Measurements from ENCODE around the gene GH1. TPM values are rescaled to one million over a fixed set of nuclear protein-coding genes. Genes with fewer than 3 reads are reported as not detected.
"Not testable (repeated sequence)": the region's sequence is repeated elsewhere in the genome, so short reads cannot be mapped to it uniquely, and the experiment has no call there.

The GH1 gene
- total and polyA plus RNA-seq, 3 experiments from 2014 or later: not detected

- H3K27ac Mint-ChIP-seq: peak overlapping the region in 1 of 8 donors; percentile 4
- H3K36me3 ChIP-seq (ENCODE audit: insufficient read depth, low read length); H3K4me1 ChIP-seq (ENCODE audit: insufficient read depth, low read length); POLR2A ChIA-PET; H3K27me3 ChIP-seq (ENCODE audit: insufficient read depth, low read length, poor library complexity, severe bottlenecking); H3K4me3 ChIP-seq (ENCODE audit: low read length); H3K36me3 Mint-ChIP-seq; H3K27me3 Mint-ChIP-seq; H3K9me3 ChIP-seq (ENCODE audit: low read length); H3K4me3 Mint-ChIP-seq; H3K4me1 Mint-ChIP-seq; H3K27ac ChIP-seq (ENCODE audit: low read depth, low read length); H3K9me3 Mint-ChIP-seq: not testable (repeated sequence)
- CTCF ChIA-PET: interaction anchor here (1.5 to 1.6 kb wide), 2 partner anchors 130 to 235 kb away, joined by 3 read pairs; no protein-coding TSS in a partner anchor
- peak in 1 of 5 donors; percentile 19 for DNase-seq
Observed at GRCh38 chr17:63898899-63899798, 19.5 kb downstream of the GH1 start.

DNA sequence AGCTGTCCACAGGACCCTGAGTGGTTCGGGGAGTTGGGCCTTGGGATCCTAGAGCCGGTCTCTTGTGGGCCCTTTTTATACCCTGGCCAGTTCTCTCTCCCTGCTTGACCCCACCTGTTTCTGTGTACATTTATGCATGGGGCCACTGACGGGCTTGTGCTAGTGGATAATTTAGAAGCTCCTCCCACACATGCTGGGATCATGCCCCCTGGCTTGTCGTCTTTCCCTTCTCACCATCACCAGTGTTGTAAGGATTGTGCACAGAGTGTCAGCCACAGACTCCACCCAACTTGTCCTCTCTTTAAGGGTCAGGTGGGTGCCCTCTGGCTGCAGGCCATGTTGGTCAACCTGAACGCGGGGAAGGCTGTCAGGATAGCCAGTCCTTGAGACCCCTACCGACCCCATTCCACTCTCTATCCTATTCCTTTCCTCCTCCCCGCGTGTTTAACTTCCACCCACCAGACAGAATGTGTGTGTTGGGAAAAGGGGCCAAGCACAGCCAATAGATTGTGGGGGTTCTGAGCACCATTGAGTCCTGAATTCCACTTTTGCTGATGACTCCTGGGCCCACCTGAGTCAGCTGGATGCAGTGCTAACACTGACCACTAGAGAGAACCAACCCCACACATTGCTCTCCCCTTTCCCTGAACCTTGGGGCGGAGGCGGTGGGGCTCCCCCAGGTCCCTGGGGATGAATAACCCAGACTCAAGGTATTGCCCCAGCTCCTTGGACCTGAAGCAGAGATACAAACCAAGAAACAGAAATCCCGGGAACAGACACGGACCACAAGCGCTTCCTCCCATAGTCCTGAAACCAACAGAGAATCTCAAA lies 21.9 kb downstream of the GH1 start, which contains the start of gene CSH1:
Gene CSH1, minus strand, starts transcription at position 51 of the 831 bp plus-strand sequence. CDS start 63 bp downstream, outside the sequence.
- H3K36me3 ChIP-seq (ENCODE audit: insufficient read depth, low read length); H3K36me3 Mint-ChIP-seq; H3K4me3 ChIP-seq (ENCODE audit: low read length); H3K4me1 ChIP-seq (ENCODE audit: insufficient read depth, low read length); H3K27me3 ChIP-seq (ENCODE audit: insufficient read depth, low read length, poor library complexity, severe bottlenecking); H3K4me1 Mint-ChIP-seq; DNase-seq; H3K27me3 Mint-ChIP-seq; H3K27ac ChIP-seq (ENCODE audit: low read depth, low read length); H3K27ac Mint-ChIP-seq; H3K9me3 Mint-ChIP-seq; POLR2A ChIA-PET; H3K9me3 ChIP-seq (ENCODE audit: low read length); CTCF ChIA-PET: not testable (repeated sequence)
- H3K4me3 Mint-ChIP-seq: peak within 1 kb of the TSS in 1 of 7 donors; percentile 13

GRCh38 chr17:63894821-63895220 lies 23.8 kb downstream of the GH1 start:
- H3K27ac Mint-ChIP-seq; H3K27ac ChIP-seq (ENCODE audit: low read depth, low read length); DNase-seq; CTCF ChIA-PET; H3K4me1 ChIP-seq (ENCODE audit: insufficient read depth, low read length); H3K4me1 Mint-ChIP-seq; H3K27me3 Mint-ChIP-seq; H3K4me3 Mint-ChIP-seq; H3K9me3 ChIP-seq (ENCODE audit: low read length); POLR2A ChIA-PET; H3K9me3 Mint-ChIP-seq; H3K27me3 ChIP-seq (ENCODE audit: insufficient read depth, low read length, poor library complexity, severe bottlenecking); H3K36me3 Mint-ChIP-seq; H3K4me3 ChIP-seq (ENCODE audit: low read length); H3K36me3 ChIP-seq (ENCODE audit: insufficient read depth, low read length): not testable (repeated sequence)

DNA sequence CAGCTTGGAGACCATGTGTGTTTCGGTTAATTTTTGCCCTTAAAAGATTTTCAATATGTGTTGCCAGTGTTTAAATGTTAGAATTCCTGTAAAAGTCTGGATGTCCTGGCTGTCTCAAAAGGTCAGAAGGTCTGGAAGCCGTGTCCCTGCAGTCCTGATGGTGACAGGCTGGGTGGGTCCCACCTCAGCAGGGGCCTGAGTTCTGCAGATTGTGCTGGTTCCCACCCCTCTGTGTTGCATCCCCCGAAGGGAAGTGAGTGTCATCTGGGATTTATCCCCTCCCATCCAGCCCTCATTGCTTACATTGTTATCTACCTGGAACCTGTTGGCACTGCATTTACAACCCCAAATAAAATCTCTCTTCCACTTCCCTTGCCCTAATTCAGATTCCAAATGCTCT lies 24.6 kb downstream of the GH1 start:
- H3K27ac ChIP-seq (ENCODE audit: low read depth, low read length); H3K4me3 Mint-ChIP-seq; H3K27me3 ChIP-seq (ENCODE audit: insufficient read depth, low read length, poor library complexity, severe bottlenecking); H3K9me3 Mint-ChIP-seq; H3K36me3 ChIP-seq (ENCODE audit: insufficient read depth, low read length); H3K27ac Mint-ChIP-seq; H3K9me3 ChIP-seq (ENCODE audit: low read length); CTCF ChIA-PET; H3K4me1 Mint-ChIP-seq; H3K27me3 Mint-ChIP-seq; H3K4me1 ChIP-seq (ENCODE audit: insufficient read depth, low read length); POLR2A ChIA-PET; DNase-seq; H3K4me3 ChIP-seq (ENCODE audit: low read length); H3K36me3 Mint-ChIP-seq: not testable (repeated sequence)

DNA sequence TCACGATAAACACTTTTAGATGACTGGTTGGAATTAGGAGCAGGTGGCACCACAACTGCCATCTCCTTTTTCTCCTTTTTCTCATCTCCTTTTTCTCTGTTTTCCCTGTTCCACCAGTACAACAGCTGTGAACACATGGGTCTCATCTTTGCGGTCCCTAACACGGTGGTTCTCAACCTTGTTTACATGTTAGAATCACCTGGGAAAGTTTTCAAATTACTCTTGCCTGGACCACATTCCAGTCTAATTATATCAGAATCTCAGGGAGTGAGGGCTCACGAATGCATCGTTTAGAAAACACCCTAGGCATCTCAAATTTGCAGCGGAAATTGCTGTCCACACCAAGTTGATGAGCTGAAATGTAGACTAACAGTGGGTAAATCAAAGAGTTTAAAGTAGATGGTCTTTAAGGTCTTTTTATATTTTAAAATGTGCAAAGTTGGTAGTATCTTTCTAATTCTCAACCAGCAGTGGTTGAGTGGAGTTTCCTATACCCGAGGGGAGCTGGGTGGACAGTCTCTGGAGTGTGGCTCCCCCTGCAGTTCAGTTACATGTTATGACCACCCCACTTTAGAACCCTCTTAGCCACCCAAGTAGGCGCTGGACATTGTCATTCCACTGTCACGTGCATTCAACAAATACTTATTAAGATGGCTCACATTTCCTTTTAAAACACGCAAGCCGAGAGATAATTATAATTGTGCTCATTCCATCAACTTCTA lies 26.2 kb downstream of the GH1 start:
- H3K27me3 ChIP-seq (ENCODE audit: insufficient read depth, low read length, poor library complexity, severe bottlenecking); H3K9me3 ChIP-seq (ENCODE audit: low read length); H3K36me3 ChIP-seq (ENCODE audit: insufficient read depth, low read length); H3K27ac Mint-ChIP-seq; H3K4me1 Mint-ChIP-seq; POLR2A ChIA-PET; H3K9me3 Mint-ChIP-seq; H3K4me1 ChIP-seq (ENCODE audit: insufficient read depth, low read length); H3K4me3 ChIP-seq (ENCODE audit: low read length); H3K27me3 Mint-ChIP-seq; H3K27ac ChIP-seq (ENCODE audit: low read depth, low read length); H3K36me3 Mint-ChIP-seq; H3K4me3 Mint-ChIP-seq; DNase-seq: not testable (repeated sequence)
- CTCF ChIA-PET: interaction anchor here (1.4 kb wide), 1 partner anchor 12 kb away, joined by 3 read pairs; no protein-coding TSS in a partner anchor

- not testable (repeated sequence) for H3K4me1 Mint-ChIP-seq; H3K9me3 Mint-ChIP-seq; H3K27ac ChIP-seq (ENCODE audit: low read depth, low read length); H3K4me3 ChIP-seq (ENCODE audit: low read length); H3K27me3 ChIP-seq (ENCODE audit: insufficient read depth, low read length, poor library complexity, severe bottlenecking); H3K4me1 ChIP-seq (ENCODE audit: insufficient read depth, low read length); H3K27me3 Mint-ChIP-seq; H3K36me3 ChIP-seq (ENCODE audit: insufficient read depth, low read length); H3K36me3 Mint-ChIP-seq; H3K27ac Mint-ChIP-seq; H3K9me3 ChIP-seq (ENCODE audit: low read length)
- POLR2A ChIA-PET: interaction anchor here (0.8 kb wide), 1 partner anchor 82 kb away, joined by 3 read pairs; no protein-coding TSS in a partner anchor
- CTCF ChIA-PET: interaction anchor here (0.7 to 3.1 kb wide), 7 partner anchors 8 to 136 kb away, joined by 3 to 11 read pairs (median 4); partner anchors contain the start of gene GH2
- DNase-seq: peak in 2 of 5 donors; percentile 20 to 21
- peak overlapping the region in 2 of 7 donors; percentile 35 to 41 for H3K4me3 Mint-ChIP-seq
Observed at GRCh38 chr17:63889026-63889848, 29.4 kb downstream of the GH1 start.

DNA sequence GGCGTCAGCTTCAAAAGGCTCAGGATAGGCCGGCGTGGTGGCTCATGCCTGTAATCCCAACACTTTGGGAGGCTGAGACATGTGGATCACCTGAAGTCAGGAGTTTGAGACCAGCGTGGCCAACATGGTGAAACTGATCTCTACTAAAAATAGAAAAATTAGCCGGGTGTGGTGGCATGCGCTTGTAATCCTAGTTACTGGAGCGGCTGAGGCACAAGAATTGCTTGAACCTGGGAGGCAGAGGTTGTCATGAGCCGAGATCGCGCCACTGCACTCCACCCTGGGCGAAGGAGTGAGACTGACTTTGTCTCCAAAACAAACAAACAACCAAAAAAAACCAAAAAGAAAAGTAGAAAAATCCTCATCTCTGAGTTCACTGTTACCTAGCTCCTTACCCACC lies 33.5 kb downstream of the GH1 start:
- H3K9me3 ChIP-seq (ENCODE audit: low read length); POLR2A ChIA-PET; H3K4me3 Mint-ChIP-seq; H3K4me1 ChIP-seq (ENCODE audit: insufficient read depth, low read length); H3K27ac ChIP-seq (ENCODE audit: low read depth, low read length); DNase-seq; CTCF ChIA-PET; H3K27me3 ChIP-seq (ENCODE audit: insufficient read depth, low read length, poor library complexity, severe bottlenecking); H3K36me3 Mint-ChIP-seq; H3K4me1 Mint-ChIP-seq; H3K27me3 Mint-ChIP-seq; H3K27ac Mint-ChIP-seq; H3K4me3 ChIP-seq (ENCODE audit: low read length); H3K9me3 Mint-ChIP-seq; H3K36me3 ChIP-seq (ENCODE audit: insufficient read depth, low read length): not testable (repeated sequence)

Data from CD8-positive, alpha-beta memory T cell (primary cell).